ENCODE measurements around the gene PTPRU.

GRCh38 chr1:29213055-29213454, 23.3 kb upstream of the PTPRU start:
- no peak for TF ChIP-seq CTCF (IDR thresholded peaks at IDR 0.05)
- TF ChIP-seq POLR2A (IDR thresholded peaks at IDR 0.05), result no peak
